GM13976 (cell line): Measurements from ENCODE around the gene MYLIP.

Experiments
- DNase-seq: peaks from one replicate; pipeline ENCODE4 v3.0.0; 2012; ENCODE audit warnings: low spot score
- CTCF ChIP-seq: IDR thresholded peaks from 2 replicates; pipeline ENCODE4 v1.5.1; 2012; ENCODE audit warnings: borderline replicate concordance, mild to moderate bottlenecking; ENCODE audit not compliant: insufficient read depth; ENCODE audit errors: extremely low read depth, missing control alignments, control extremely low read depth
- in situ Hi-C: fragments of 300-500 bp; cut with MboI; formaldehyde crosslinking; loops from one replicate; pipeline ENCODE4 v1.12.0; 2022; ENCODE audit warnings: low sequenced_read_pairs, mixed read lengths, inconsistent platforms; ENCODE audit not compliant: unreplicated experiment

MYLIP gene

GRCh38 chr6:16095180-16095579 is 33.7 kb upstream of the MYLIP start:
- in situ Hi-C loops: no loop called here
- no peak for TF ChIP-seq CTCF

GRCh38 chr6:16097382-16098171 is 31.3 kb upstream of the MYLIP start:
- in situ Hi-C loops: no loop called here
- DNase-seq: peak; percentile 33
- no peak for TF ChIP-seq CTCF

More at GRCh38 chr6:16095180-16095579, 33.7 kb upstream of the MYLIP start:
- no peak for DNase-seq

GRCh38 chr6:16098211-16098610 is 30.7 kb upstream of the MYLIP start:
- in situ Hi-C loops: no loop called here
- no peak for TF ChIP-seq CTCF
- DNase-seq: no peak

- DNase-seq: no peak
- in situ Hi-C loops: no loop called here
- TF ChIP-seq CTCF: no peak
Measured at GRCh38 chr6:16102208-16102607, 26.7 kb upstream of the MYLIP start.

GRCh38 chr6:16103722-16104121 is 25.2 kb upstream of the MYLIP start:
- TF ChIP-seq CTCF: no peak
- in situ Hi-C loops: no loop called here
- no peak for DNase-seq

GRCh38 chr6:16104624-16105433 is 24.1 kb upstream of the MYLIP start:
- no peak for DNase-seq
- in situ Hi-C loops: no loop called here
- TF ChIP-seq CTCF: no peak
